Activated CD4-positive, alpha-beta T cell treated with anti-CD3 and anti-CD28 coated beads, Interleukin-2, amount 10 ng/mL, durations not matched to agents 24 days and 14 days (primary cell): Measurements from ENCODE around the gene PPFIA3. TPM values are rescaled to one million over a fixed set of nuclear protein-coding genes. Genes with fewer than 3 reads are reported as not detected.
A peak's percentile ranks its signal among the peaks of the same experiment; 100 is the strongest.
"Not testable (repeated sequence)": the region's sequence is repeated elsewhere in the genome, so short reads cannot be mapped to it uniquely, and the experiment has no call there.

ENCODE experiments used
- DNase-seq: peaks from one replicate; pipeline ENCODE4 v3.0.0; 2022
- H3K27ac Mint-ChIP-seq: one replicate; pipeline ENCODE4 v1.8.0; 2022; ENCODE audit warnings: mild to moderate bottlenecking, mixed read lengths
- H3K27me3 Mint-ChIP-seq: one replicate; pipeline ENCODE4 v1.8.0; 2022; ENCODE audit warnings: mixed read lengths
- H3K36me3 Mint-ChIP-seq: one replicate; pipeline ENCODE4 v1.8.0; 2022; ENCODE audit warnings: low read depth, mild to moderate bottlenecking, mixed read lengths
- H3K4me1 Mint-ChIP-seq: one replicate; pipeline ENCODE4 v1.8.0; 2021; ENCODE audit warnings: mixed read lengths
- H3K4me3 Mint-ChIP-seq: one replicate; pipeline ENCODE4 v1.8.0; 2022; ENCODE audit warnings: mild to moderate bottlenecking, moderate library complexity, mixed read lengths
- H3K9me3 Mint-ChIP-seq: one replicate; pipeline ENCODE4 v1.8.0; 2021; ENCODE audit warnings: mixed read lengths
- intact Hi-C: fragments of 100-400 bp; cut with micrococcal nuclease; formaldehyde crosslinking; loops from one replicate; pipeline ENCODE4 v1.15.1; 2023
- total RNA-seq: library from RNA; stranded (reverse); gene quantifications from 2 replicates; pipeline ENCODE4 v1.2.3, GENCODE V29; 2022

PPFIA3 gene
- total RNA-seq, 1 donor from 2014 or later = 4.5 TPM

GRCh38 chr19:49141352-49141751 is 22.0 kb downstream of the PPFIA3 start:
- intact Hi-C loops = no loop called here
- no peaks in the 10 kb centered on the region for H3K36me3 Mint-ChIP-seq
- DNase-seq = no peak
- peak overlapping the region; percentile 3 for H3K4me3 Mint-ChIP-seq
- H3K27ac Mint-ChIP-seq = no peak overlapping the region
- peaks cover 8% of the 10 kb centered on the region for H3K27me3 Mint-ChIP-seq
- peaks cover 18% of the 10 kb centered on the region for H3K4me1 Mint-ChIP-seq
- no peaks in the 10 kb centered on the region for H3K9me3 Mint-ChIP-seq

GRCh38 chr19:49142866-49143335 is 23.6 kb downstream of the PPFIA3 start:
- Mint-ChIP-seq H3K36me3 (no peaks in the 10 kb centered on the region), H3K4me1 (peaks cover 19% of the 10 kb centered on the region), H3K9me3 (no peaks in the 10 kb centered on the region), H3K27ac (peak overlapping the region; percentile 67), H3K4me3 (peak overlapping the region; percentile 93), H3K27me3 (peaks cover 21% of the 10 kb centered on the region)
- peak; percentile 93 for DNase-seq
- intact Hi-C loops = loop anchor here (2.0 kb wide), 1 partner anchor 24 kb away; the partner anchor contains the start of genes C19orf73 and PPFIA3

GRCh38 chr19:49145573-49146407 is 26.4 kb downstream of the PPFIA3 start:
- no peaks in the 10 kb centered on the region for H3K9me3 Mint-ChIP-seq
- intact Hi-C loops = loop anchor here (1.0 to 5.0 kb wide), 2 partner anchors 48 to 68 kb away; no protein-coding TSS in a partner anchor
- H3K36me3 Mint-ChIP-seq = no peaks in the 10 kb centered on the region
- peak; percentile 93 for DNase-seq
- H3K27me3 Mint-ChIP-seq = peaks cover 39% of the 10 kb centered on the region
- H3K4me3 Mint-ChIP-seq = peak overlapping the region; percentile 60
- peaks cover 29% of the 10 kb centered on the region for H3K4me1 Mint-ChIP-seq
- peak overlapping the region; percentile 73 for H3K27ac Mint-ChIP-seq

GRCh38 chr19:49146408-49146770 is 27.0 kb downstream of the PPFIA3 start:
- intact Hi-C loops = loop anchor here (5.0 kb wide), 1 partner anchor 69 kb away; no protein-coding TSS in a partner anchor
- not testable (repeated sequence) for H3K9me3 Mint-ChIP-seq, H3K27ac Mint-ChIP-seq, DNase-seq, H3K36me3 Mint-ChIP-seq
- Mint-ChIP-seq H3K4me3 (peak overlapping the region; percentile 60), H3K27me3 (peaks cover 40% of the 10 kb centered on the region), H3K4me1 (peaks cover 28% of the 10 kb centered on the region)

GRCh38 chr19:49148044-49148682 is 28.8 kb downstream of the PPFIA3 start:
- Mint-ChIP-seq H3K27ac (no peak overlapping the region), H3K36me3 (peaks cover 2% of the 10 kb centered on the region), H3K4me1 (peaks cover 23% of the 10 kb centered on the region), H3K27me3 (peaks cover 51% of the 10 kb centered on the region), H3K9me3 (peaks cover 4% of the 10 kb centered on the region), H3K4me3 (peak overlapping the region; percentile 55)
- DNase-seq = no peak
- intact Hi-C loops = loop anchor here (2.0 to 5.0 kb wide), 2 partner anchors 15 to 71 kb away; no protein-coding TSS in a partner anchor

- Mint-ChIP-seq H3K27me3 (peaks cover 59% of the 10 kb centered on the region), H3K27ac (no peak overlapping the region), H3K4me3 (peak overlapping the region; percentile 90), H3K4me1 (peaks cover 23% of the 10 kb centered on the region), H3K9me3 (peaks cover 6% of the 10 kb centered on the region), H3K36me3 (peaks cover 2% of the 10 kb centered on the region)
- intact Hi-C loops = loop anchor here (2.0 to 5.0 kb wide), 2 partner anchors 16 to 72 kb away; no protein-coding TSS in a partner anchor
- peak; percentile 94 for DNase-seq
Measured at GRCh38 chr19:49148784-49149651, 29.7 kb downstream of the PPFIA3 start.

GRCh38 chr19:49149652-49150105 is 30.3 kb downstream of the PPFIA3 start:
- peaks cover 65% of the 10 kb centered on the region for H3K27me3 Mint-ChIP-seq
- no peak for DNase-seq
- peaks cover 23% of the 10 kb centered on the region for H3K4me1 Mint-ChIP-seq
- H3K4me3 Mint-ChIP-seq = peak overlapping the region; percentile 90
- intact Hi-C loops = loop anchor here (2.0 to 5.0 kb wide), 3 partner anchors 17 to 72 kb away; no protein-coding TSS in a partner anchor
- H3K27ac Mint-ChIP-seq = no peak overlapping the region
- H3K36me3 Mint-ChIP-seq = peaks cover 2% of the 10 kb centered on the region
- H3K9me3 Mint-ChIP-seq = peaks cover 7% of the 10 kb centered on the region

- Mint-ChIP-seq H3K4me3 (peak overlapping the region; percentile 90), H3K27ac (no peak overlapping the region), H3K4me1 (peaks cover 22% of the 10 kb centered on the region), H3K36me3 (peaks cover 2% of the 10 kb centered on the region), H3K9me3 (peaks cover 7% of the 10 kb centered on the region), H3K27me3 (peaks cover 69% of the 10 kb centered on the region)
- DNase-seq = peak; percentile 87
- intact Hi-C loops = loop anchor here (2.0 kb wide), 1 partner anchor 48 kb away; no protein-coding TSS in a partner anchor
Measured at GRCh38 chr19:49150106-49150943, 31.0 kb downstream of the PPFIA3 start.

GRCh38 chr19:49150944-49151243 is 31.6 kb downstream of the PPFIA3 start:
- intact Hi-C loops = loop anchor here (2.0 kb wide), 1 partner anchor 48 kb away; no protein-coding TSS in a partner anchor
- H3K4me1 Mint-ChIP-seq = peaks cover 17% of the 10 kb centered on the region
- H3K36me3 Mint-ChIP-seq = peaks cover 2% of the 10 kb centered on the region
- H3K27me3 Mint-ChIP-seq = peaks cover 73% of the 10 kb centered on the region
- peaks cover 7% of the 10 kb centered on the region for H3K9me3 Mint-ChIP-seq
- no peak for DNase-seq
- H3K27ac Mint-ChIP-seq = no peak overlapping the region
- H3K4me3 Mint-ChIP-seq = peak overlapping the region; percentile 90

- DNase-seq = peak; percentile 82
- H3K27me3 Mint-ChIP-seq = peaks cover 75% of the 10 kb centered on the region
- H3K9me3 Mint-ChIP-seq = peaks cover 7% of the 10 kb centered on the region
- H3K4me3 Mint-ChIP-seq = peak overlapping the region; percentile 90
- intact Hi-C loops = loop anchor here (2.0 kb wide), 1 partner anchor 47 kb away; no protein-coding TSS in a partner anchor
- peaks cover 2% of the 10 kb centered on the region for H3K36me3 Mint-ChIP-seq
- H3K4me1 Mint-ChIP-seq = peaks cover 17% of the 10 kb centered on the region
- H3K27ac Mint-ChIP-seq = peak overlapping the region; percentile 65
Measured at GRCh38 chr19:49151267-49152118, 32.1 kb downstream of the PPFIA3 start.

- Mint-ChIP-seq H3K27me3 (peaks cover 72% of the 10 kb centered on the region), H3K4me3 (peak overlapping the region; percentile 67), H3K9me3 (peaks cover 7% of the 10 kb centered on the region), H3K4me1 (peaks cover 17% of the 10 kb centered on the region), H3K27ac (no peak overlapping the region), H3K36me3 (peaks cover 2% of the 10 kb centered on the region)
- intact Hi-C loops = no loop called here
- DNase-seq = no peak
Measured at GRCh38 chr19:49152119-49152550, 32.8 kb downstream of the PPFIA3 start.
